HEK293 (cell line): ENCODE results near the gene CD2AP.

Source experiments
- CTCF ChIA-PET: fragments of 350-600 bp; formaldehyde crosslinking; extraction: SDS; loops from one replicate; lab custom pipeline; 2021; ENCODE audit warnings: antibody characterized with exemption; lab: Yijun Ruan, JAX
- POLR2A ChIA-PET: fragments of 300-600 bp; formaldehyde crosslinking; extraction: SDS; loops from one replicate; lab custom pipeline; 2020; ENCODE audit warnings: antibody characterized with exemption, inconsistent platforms; lab: Yijun Ruan, JAX
- H3K27ac ChIP-seq: fragments of 200-500 bp; sonication (Bioruptor generic); 2 replicates; pipeline ENCODE4 v1.5.1; 2014; ENCODE audit warnings: low read depth, low read length, control low read depth, inconsistent platforms; ENCODE audit errors: extremely low read depth
- H3K36me3 ChIP-seq, 2 experiments: fragments of 200-500 bp in 1 of 2; sonication (Bioruptor generic) in 1 of 2; 1 replicate in 1 of 2; 2 replicates in 1 of 2; pipeline ENCODE4 v1.5.1; 2014 to 2017; ENCODE audit warnings: inconsistent platforms in 2 of 2, low read length in 2 of 2; ENCODE audit not compliant: control insufficient read depth in 2 of 2, insufficient read depth in 1 of 2
- H3K4me1 ChIP-seq: fragments of 200-500 bp; sonication (Bioruptor generic); 2 replicates; pipeline ENCODE4 v1.5.1; 2014; ENCODE audit warnings: mild to moderate bottlenecking, low read length, inconsistent platforms; ENCODE audit not compliant: control insufficient read depth, insufficient read depth
- H3K4me3 ChIP-seq: 2 replicates; pipeline ENCODE4 v1.5.1; 2011; ENCODE audit warnings: low read depth, mild to moderate bottlenecking, control low read depth, low read length, moderate library complexity
- H3K9me3 ChIP-seq: fragments of 200-500 bp; sonication (Bioruptor generic); 2 replicates; pipeline ENCODE4 v1.5.1; 2014; ENCODE audit warnings: low read depth, low read length, inconsistent platforms; ENCODE audit not compliant: control insufficient read depth, insufficient read depth
- HIC1 ChIP-seq: fragments of 450-650 bp; formaldehyde crosslinking; IDR thresholded peaks from 2 replicates; pipeline ENCODE4 v1.5.1; 2016; ENCODE audit warnings: missing biosample characterization, missing genetic modification characterization
- IKZF3 ChIP-seq: fragments of 450-650 bp; IDR thresholded peaks from 2 replicates; pipeline ENCODE4 v1.5.0; 2018; ENCODE audit warnings: missing biosample characterization, mild to moderate bottlenecking, missing genetic modification characterization, moderate library complexity
- MYNN ChIP-seq: fragments of 450-650 bp; formaldehyde crosslinking; IDR thresholded peaks from 2 replicates; pipeline ENCODE4 v1.5.1; 2016; ENCODE audit warnings: missing biosample characterization, missing genetic modification characterization, borderline replicate concordance
- PBX3 ChIP-seq: sonication (generic); formaldehyde crosslinking; IDR thresholded peaks from 2 replicates; pipeline ENCODE4 v1.8.1; 2022; ENCODE audit warnings: mild to moderate bottlenecking, moderate library complexity, missing genetic modification reagents
- SP2 ChIP-seq: fragments of 450-650 bp; formaldehyde crosslinking; IDR thresholded peaks from 2 replicates; pipeline ENCODE4 v1.5.1; 2016; ENCODE audit warnings: missing biosample characterization, missing genetic modification characterization
- YY2 ChIP-seq: fragments of 450-650 bp; formaldehyde crosslinking; IDR thresholded peaks from 2 replicates; pipeline ENCODE4 v1.5.1; 2016; ENCODE audit warnings: missing biosample characterization, missing genetic modification characterization
- ZBTB26 ChIP-seq: fragments of 450-650 bp; formaldehyde crosslinking; optimal IDR thresholded peaks from 2 replicates; pipeline ENCODE3; 2016; ENCODE audit warnings: missing biosample characterization, mild to moderate bottlenecking, missing genetic modification characterization
- ZBTB49 ChIP-seq: fragments of 450-650 bp; formaldehyde crosslinking; IDR thresholded peaks from 2 replicates; pipeline ENCODE4 v1.5.1; 2016; ENCODE audit warnings: missing biosample characterization, missing genetic modification characterization, low read depth
- ZFP3 ChIP-seq: fragments of 450-650 bp; formaldehyde crosslinking; IDR thresholded peaks from 2 replicates; pipeline ENCODE4 v1.5.1; 2016; ENCODE audit warnings: low read depth, missing biosample characterization, missing genetic modification characterization
- ZNF114 ChIP-seq: fragments of 450-650 bp; formaldehyde crosslinking; IDR thresholded peaks from 2 replicates; pipeline ENCODE4 v1.5.0; 2017; ENCODE audit warnings: missing biosample characterization, missing genetic modification characterization
- ZNF169 ChIP-seq: fragments of 450-650 bp; formaldehyde crosslinking; IDR thresholded peaks from 2 replicates; pipeline ENCODE4 v1.5.1; 2016; ENCODE audit warnings: missing biosample characterization, missing genetic modification characterization
- ZNF26 ChIP-seq: fragments of 450-650 bp; formaldehyde crosslinking; IDR thresholded peaks from 2 replicates; pipeline ENCODE4 v1.5.1; 2016; ENCODE audit warnings: missing biosample characterization, missing genetic modification characterization
- ZNF362 ChIP-seq: fragments of 450-650 bp; formaldehyde crosslinking; IDR thresholded peaks from 2 replicates; pipeline ENCODE4 v1.5.1; 2016; ENCODE audit warnings: missing biosample characterization, missing genetic modification characterization
- ZNF488 ChIP-seq: fragments of 450-650 bp; formaldehyde crosslinking; IDR thresholded peaks from 2 replicates; pipeline ENCODE4 v1.5.1; 2016; ENCODE audit warnings: missing biosample characterization, missing genetic modification characterization
- ZNF530 ChIP-seq: fragments of 450-650 bp; formaldehyde crosslinking; IDR thresholded peaks from 2 replicates; pipeline ENCODE4 v1.5.1; 2016; ENCODE audit warnings: low read depth, missing biosample characterization, missing genetic modification characterization
- ZNF707 ChIP-seq: fragments of 450-650 bp; formaldehyde crosslinking; IDR thresholded peaks from 2 replicates; pipeline ENCODE4 v1.5.1; 2016; ENCODE audit warnings: missing biosample characterization, missing genetic modification characterization

CD2AP gene

GRCh38 chr6:47451162-47451561, 26.4 kb upstream of the CD2AP start (continued):
- TF ChIP-seq ZBTB26 (tag by site-specific recombination) (no peak), ZBTB49 (tag by site-specific recombination) (no peak), IKZF3 (no peak), SP2 (no peak), MYNN (tag by site-specific recombination) (no peak), ZNF530 (tag by site-specific recombination) (no peak), ZNF169 (tag by site-specific recombination) (no peak)
- TF ChIP-seq, all 188 proteins: peak for 0

GRCh38 chr6:47452899-47453298, 24.7 kb upstream of the CD2AP start:
- Histone ChIP-seq H3K9me3 (no peaks in the 10 kb centered on the region), H3K36me3 (no peaks in the 10 kb centered on the region), H3K4me1 (peaks cover 14% of the 10 kb centered on the region), H3K4me3 (no peak overlapping the region), H3K27ac (no peak overlapping the region)
- ChIA-PET POLR2A (no interaction called here), CTCF (interaction anchor here (0.7 kb wide), 1 partner anchor 267 kb away, joined by 7 read pairs; no protein-coding TSS in a partner anchor)
- TF ChIP-seq ZNF707 (tag by site-specific recombination) (no peak), ZNF488 (tag by site-specific recombination) (no peak), PBX3 (CRISPR knock-in tag) (no peak), ZNF114 (tag by site-specific recombination) (no peak), YY2 (tag by site-specific recombination) (no peak), ZNF26 (tag by site-specific recombination) (no peak), ZFP3 (no peak), ZNF362 (tag by site-specific recombination) (no peak), HIC1 (no peak)
